NOMO-1 (cell line): ENCODE results near the gene GALNT14.

ENCODE experiments used
- DNase-seq, 2 experiments: peaks; one replicate each; lab custom pipeline; 2025; ENCODE audit not compliant: unreplicated experiment in 2 of 2; lab: John Stamatoyannopoulos, UW

Gene GALNT14

DNA sequence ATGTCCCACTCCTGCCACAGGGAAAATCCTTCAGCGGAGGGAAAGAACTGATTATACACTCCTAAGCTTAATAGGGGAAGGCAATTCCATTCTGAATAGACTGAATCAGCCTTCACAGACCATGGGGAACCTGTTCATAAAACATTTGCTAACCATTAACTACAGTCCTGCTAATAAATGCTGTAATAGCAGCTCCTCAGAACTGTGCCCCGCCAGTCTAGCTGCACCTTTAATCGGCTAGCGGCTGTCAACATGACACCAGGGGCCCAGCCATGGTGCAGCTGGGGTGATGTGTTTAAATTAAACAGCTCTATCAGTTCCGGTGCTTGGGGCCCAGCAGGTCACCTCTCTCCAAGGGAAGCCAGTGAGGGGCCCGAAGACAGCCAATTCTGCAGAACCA is 77.8 kb downstream of the GALNT14 start:
- no peak for DNase-seq

DNA sequence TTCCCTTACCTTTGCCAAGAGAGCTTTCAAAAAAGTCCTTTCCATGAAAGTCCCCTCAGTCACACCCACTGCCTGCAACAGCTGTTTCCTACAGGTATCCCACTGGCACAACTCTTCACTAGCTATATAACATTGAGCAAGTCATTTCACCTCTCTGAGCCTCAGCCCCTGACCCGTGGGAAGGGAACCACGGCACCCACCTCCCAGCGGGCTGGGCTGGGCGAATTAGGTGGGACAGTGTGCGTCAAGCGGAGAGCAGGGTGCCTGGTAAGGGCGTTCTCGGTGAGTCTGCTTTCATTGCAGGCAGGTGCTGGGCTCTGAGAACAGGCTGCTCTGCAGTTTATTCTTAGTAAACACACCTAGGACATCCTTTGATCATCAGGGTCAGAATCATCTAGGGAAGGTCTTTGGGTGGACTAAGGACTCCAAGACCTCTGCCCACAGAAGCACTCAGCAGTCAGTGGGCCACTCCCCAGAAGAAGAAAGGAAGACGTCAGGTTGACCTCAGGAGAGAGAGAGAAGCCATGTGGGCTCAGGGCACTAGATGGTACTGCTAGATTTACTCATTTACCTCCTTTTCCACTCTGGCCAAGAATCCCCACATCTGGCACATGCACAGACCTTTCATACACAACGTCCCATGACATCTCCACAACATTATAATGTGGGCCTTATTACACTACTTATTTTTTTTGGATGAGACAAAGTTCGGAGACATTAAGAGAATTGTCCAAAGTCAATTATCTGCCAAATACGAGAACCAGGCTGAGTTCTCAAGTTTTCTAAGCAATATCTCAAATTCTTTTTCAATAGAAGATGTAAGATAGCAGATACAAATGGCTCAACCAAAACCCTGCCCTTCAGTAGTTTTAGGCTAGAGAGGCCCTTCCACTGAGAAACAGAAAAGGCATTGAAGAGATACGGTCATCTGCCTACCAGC is 79.9 kb downstream of the GALNT14 start:
- no peak for DNase-seq

DNA sequence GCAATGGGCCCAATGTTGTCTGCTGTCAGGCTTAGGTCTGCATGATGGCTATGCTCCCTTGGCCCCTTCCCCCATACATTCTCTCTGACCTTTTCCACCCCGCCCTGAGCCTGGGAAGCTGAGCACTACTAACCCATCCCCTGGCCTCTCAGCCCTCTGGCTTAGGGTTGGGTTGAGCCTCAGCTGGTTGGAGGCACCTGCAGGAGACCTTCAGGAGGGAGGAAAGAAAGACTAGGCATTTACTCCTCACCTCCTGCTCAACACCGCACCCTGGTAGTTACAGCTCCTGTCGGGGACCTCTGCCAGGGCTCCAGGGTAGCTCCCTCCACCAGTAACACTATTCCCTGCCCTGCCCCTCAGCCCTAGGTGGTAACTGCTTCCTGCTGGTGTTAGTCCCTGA is 80.5 kb downstream of the GALNT14 start:
- DNase-seq: no peak

DNA sequence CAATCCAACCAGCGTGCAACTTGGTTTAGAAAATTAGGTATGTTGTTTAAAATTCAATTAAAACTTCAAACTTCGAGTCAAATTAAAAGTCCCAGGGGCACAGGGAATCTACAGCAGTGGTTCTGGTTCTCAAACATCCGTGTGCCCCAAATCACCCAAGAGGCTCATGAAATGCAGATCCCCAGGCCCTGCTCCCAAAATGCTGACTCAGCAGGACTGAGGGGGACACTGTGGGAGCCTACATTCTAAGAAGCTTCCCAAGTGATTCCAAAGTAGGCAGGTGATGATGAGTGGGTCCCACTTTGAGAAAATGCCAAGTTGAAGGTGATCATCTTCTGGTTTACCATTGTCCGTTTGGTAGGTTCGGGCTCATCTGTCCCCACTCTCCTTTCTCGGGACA is 82.3 kb downstream of the GALNT14 start:
- no peak for DNase-seq

DNA sequence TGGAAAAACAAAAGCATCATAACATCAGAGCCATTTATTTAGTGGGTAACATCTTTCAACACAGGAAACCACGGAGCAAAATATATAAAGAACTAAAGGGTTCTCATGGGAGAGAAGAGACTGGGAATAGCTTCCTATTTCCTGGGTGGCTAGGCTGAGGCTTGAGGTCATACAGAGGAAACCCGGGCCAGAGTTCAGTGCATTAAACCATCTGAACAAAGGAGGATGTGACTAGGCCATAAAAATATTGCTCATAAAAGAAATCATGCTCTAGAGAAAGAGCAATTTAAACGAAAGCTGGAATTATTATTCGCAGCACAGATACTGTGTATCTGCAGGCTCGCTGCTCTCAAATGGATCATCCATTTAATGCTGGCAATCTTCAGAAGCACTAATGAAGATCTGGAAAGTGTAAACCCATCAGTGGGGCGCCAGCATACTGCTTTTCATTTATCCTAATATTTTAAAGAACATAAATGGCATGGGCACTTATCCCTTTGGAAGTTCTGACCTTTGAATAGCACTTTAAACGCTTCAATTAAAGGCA is 83.3 kb downstream of the GALNT14 start:
- DNase-seq: no peak

DNA sequence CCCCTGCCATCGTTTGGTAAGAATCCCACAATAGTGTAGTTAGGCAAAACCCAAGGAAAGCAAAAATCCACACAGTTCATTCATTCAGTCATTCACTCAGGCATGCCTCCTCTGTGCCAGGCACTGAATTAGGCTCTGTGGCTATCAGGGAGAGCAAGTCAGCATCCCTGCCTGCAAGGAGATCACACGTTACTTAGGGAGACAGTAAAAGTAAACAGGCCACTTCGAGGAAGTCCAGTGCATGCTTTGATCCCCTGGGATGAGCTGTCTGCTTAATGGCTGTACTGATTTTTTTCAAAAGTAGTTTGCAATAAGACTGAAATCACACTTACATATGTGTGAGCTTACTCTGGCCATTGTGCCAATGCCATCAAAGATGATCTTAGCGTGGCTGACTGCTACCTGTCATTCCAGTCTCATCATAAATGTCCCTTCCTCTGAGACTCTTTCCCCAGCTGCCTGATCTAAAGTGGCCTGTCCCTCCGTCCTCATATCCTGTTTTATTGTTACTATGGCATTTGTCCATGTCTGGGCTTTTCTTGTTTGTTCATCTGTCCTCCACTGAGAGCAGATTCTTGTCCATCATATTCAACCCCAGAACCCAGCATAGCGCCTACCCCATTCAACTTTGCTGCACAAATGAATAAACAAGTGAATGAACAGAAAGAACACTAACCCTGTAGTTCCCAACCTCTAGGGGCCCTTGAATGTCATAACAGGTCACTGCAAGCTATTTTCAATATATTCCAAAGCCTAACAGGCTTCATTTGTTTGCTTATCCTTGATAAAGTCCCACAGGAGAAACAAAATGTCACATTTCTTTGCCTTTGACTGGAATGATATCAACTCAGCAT is 84.1 kb downstream of the GALNT14 start:
- no peak for DNase-seq

DNA sequence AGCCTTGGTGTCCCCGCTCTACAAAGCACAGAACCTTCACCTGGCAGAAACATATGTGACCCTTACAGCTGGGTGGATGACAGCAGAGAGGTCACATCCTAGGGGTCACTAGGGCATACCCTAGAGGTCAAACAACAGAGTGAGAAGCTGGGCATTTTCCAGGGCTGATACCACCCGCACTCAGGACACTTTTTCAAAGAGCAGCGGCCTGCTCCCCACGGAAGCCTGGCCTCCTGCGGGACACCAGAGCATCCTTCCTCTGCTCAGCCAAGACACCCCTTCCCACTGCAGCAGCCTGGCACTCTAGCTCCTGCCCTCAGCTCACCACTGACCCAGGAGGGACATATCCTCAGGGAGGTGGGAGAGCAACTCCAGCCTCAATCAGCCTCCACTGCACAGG is 86.0 kb downstream of the GALNT14 start:
- no peak for DNase-seq

DNA sequence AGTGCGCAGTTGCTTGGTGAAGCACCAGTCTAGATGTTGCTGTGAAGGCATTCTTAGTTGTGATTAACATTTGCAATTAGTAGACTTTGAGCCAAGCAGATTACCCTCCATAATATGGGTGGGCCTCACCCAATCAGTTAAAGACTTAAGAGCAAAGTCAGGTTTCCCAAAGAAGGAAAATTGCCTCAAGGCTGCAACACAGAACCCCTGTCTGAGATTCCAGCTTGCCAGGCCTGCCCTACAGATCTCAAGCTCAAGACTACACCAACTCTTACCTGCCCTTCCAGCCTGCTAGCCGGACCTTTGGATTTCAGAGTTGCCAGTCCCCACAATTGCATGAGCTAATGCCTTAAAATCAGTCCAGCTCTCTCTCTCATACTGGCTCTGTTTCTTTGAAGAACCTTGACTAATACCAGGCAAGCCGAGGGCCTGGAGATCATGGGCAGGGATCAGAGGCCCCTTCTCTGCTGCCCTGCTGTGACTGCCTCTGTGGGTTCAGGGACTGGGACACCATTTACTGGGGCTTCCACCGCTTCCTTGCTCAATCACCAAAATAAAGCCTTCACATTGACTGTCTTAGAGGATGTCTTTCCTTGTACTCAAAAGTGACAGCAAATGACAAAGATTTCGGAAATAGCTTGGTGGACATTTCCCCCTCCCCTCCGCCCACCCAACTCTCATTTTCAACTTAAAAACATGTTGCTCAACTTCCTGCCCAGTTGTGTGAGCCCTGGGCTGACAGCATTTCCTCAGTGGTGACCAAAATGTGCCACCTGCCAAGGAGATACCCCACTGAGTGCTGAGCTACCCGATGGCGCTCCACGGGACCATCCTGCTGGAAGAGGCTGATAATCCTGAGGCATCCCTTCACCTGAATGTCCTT is 86.7 kb downstream of the GALNT14 start:
- peak in 1 of 2 experiments; percentile 6 for DNase-seq

DNA sequence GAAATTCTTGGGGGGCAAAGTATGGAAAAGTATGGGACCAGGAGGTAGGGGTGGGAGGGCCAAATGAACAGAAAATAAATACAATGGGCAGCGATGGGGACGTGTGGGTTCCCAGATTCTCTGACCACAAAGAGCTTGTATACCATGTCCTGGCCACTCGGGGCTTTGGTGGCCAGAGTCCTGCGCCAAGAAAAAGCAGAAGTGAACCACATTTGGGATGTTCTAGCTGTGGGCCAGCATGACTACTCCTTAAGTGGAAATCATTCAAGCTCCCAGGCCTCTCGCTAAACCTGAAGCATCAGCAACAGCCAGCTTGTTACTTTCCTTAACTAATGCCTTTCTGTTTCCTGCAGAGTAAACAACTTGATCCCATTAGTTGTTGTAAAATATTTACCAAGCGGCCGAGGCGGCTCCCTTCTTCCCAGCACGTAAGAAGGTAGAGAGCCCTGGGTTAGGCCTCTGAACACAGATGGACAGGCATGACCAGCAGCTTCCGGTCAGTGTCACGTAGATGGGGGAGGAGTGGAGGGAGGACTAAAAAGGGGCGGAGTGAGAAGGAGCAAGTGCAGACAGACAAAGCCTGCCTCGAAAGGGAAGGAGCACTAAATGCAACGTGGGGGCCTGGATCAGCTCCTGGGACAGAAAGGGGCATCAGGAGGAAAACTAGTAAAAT is 88.2 kb downstream of the GALNT14 start:
- peak in 1 of 2 experiments; percentile 1 for DNase-seq

DNA sequence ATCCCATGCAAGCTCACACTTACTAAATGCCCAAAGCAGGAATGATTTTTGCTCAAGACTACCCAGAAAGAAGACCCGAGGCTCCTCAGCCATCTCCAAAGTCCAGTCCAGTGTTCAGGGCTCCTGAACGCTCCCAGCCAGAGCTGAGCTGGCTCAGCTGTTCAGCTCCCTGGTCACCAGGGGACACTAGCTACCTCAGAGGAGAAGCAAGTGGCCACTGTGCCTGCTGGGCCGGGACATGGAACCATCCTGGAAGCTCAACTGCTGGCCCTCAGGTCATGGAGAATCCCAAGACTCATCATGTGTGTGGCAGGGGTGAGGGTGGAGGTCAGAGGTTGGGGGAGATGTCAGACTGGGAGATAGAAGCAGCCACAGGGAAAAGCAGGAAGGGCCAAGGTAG is 89.0 kb downstream of the GALNT14 start:
- no peak for DNase-seq

DNA sequence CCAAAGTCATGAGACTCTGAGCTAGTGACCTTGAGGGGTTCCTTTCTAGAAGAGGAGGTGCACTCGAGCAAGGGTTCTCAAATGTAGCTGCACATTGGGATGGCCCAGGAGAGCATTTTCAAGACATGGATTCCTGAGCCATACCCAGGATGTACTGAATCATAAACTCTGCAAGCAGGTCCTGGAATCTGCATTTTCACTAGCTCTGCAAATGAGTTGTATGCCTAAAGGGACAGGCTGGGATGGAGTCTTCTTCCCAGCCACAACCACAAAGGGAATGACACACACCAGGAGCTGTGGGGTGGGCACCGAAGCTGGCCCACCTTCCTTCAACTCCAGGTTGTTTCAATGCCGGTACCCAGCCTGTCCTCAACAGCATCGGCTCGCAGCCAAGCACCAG is 90.6 kb downstream of the GALNT14 start:
- DNase-seq: no peak

DNA sequence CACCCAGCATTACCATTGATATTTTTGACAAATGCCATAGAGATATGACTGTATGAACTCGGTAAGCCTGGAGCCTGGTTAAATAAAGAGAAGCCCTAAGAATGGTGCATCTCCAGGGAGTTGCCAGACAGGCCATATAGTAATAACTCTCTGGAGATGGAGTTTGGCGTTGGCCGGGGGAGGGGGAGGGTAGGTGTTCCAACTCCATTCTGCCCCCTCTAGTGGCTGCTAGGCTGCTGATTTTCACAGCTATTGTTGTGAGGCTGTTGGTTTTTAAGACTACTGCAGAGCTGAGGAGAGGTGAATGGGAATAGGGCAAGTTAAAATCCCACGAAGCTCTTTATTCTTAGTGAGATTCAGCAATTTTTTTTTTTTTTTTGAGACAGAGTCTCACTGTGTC is 99.9 kb downstream of the GALNT14 start:
- DNase-seq: no peak

DNA sequence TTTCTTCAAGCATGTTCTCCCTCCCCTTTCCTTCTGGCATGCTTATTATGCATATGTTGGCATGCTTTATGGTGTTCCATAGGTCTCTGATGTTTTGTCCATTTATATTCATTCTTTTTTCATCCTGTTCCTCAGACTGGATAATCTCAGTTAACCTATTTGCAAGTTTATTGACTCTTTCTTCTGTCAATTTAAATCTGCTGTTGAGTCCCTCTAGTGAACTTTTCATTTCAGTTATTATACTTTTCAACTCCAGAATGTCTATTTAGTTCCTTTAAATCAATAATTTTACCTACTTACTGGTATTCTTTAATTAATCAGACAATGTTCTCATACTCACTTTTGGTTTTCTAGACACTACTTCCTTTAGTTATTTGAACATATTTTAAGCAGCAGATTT is 101.2 kb downstream of the GALNT14 start:
- no peak for DNase-seq

DNA sequence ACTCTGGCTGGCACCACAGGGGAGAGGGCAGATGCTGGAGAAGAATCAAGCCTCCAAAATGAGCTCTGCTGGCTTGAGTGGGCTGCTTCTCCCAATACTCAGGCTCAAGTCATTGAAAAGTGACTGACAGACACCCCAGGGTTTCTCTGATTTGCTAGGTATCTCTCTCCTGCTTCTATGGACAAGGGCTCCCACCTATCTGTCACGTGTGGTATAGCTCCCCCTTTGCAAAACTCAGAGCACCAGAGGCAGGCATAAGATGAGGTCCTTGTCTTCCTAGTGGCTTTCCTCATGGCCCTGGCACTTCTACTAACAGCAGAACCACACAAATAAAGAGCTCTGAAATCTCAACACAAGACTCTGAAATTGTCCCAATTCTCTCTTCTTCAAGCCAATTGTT is 105.2 kb downstream of the GALNT14 start:
- no peak for DNase-seq

DNA sequence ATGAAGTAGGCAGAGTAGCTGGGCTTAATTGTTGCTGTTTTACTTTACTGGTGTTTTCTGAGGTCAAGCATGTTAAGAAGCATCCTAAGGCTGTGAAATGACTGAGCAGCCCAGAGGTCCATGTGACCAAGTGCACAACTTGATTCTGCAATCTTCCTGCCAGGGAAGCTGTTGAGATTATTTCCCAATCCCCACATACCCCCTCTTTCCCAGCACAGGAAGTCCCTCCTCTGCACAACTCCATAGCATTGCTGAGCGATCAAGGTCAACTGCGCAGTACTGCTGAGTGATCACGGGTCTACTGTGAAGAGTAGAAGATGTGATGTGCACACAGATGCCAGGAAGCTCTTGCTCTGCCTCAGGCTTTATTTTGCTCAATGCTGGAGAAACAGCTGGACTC is 105.8 kb downstream of the GALNT14 start:
- peak; percentile 2 to 29 for DNase-seq

DNA sequence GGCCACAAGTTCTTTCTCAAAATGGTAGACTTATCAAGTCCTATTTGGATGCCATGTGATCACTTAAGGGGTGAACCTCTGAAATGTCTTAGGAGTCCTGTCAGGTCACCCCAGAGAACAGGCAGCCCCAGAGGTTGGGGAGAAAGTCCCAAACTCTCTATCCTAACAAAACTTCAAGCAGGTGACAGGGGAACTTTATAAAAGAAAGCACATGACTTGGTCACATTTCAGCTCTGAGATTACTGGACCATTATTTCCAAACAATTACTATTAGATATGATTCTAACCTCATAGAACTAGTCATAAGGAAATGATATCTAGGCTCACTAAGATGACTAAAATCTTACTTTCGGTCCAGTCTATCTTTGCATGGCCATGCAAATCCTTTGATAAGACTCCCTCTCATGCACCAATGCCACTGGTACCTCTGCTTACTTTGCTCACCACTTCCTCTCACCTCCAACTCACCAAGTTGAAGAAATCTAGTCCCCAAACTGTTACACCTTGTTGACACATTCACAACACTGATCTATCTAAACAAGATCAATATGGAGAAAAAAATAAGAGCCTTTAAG is 107.0 kb downstream of the GALNT14 start:
- DNase-seq: no peak

DNA sequence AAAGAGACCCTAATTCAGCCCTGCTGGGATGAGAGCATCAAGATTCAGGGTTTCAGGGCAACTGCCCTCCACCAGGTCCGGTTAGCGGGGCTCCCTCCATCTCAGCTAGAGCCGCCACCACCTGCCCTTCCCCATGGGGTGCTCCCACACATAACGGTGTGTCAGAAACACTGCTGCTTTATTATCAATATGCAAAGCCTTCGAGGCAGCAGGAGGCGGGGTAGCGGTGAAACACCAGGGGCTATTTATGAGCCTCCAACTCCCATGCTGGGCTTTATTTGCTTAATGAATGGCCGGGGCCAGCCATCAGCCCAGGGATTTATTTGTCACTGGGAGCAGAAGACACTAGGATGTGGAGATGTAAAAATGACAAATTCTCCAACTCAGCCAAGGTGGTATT is 109.8 kb downstream of the GALNT14 start:
- no peak for DNase-seq

DNA sequence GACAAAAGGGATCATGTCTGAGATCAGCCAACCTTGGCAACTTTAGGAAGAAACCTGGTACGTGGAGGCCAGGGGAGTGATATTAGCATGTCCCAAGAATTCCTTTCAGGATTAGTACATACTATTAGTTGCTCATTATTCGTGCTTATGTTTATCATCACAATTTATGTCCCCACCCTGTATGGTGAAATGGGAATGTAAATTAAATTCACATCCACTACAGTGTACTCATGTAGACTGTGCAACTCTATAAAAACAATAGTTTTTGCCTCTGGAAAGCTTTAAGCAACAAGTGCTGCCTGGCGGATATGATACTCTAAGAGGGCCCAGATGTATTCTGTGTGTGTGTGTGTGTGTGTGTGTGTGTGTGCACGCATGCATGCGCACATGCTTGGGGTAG is 110.7 kb downstream of the GALNT14 start:
- DNase-seq: no peak

DNA sequence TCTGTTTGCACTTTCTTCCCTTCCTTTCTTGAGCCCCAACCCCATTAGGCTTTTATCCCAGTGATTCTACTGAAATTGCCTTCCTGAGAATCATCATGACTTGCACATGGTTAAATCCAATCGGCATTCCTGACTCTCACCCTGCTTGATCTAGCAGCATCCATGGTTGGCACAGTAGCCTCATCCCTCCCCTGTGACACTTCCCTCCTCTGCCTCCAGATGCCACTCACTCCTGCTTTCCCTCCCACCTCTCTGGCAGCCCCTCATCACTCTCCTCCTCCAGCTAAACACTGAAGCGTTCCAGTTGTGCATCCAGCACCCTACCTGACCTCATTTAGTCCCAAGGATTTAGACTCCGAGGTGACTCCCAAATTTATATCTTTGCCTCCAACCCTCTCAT is 114.7 kb downstream of the GALNT14 start:
- no peak for DNase-seq

DNA sequence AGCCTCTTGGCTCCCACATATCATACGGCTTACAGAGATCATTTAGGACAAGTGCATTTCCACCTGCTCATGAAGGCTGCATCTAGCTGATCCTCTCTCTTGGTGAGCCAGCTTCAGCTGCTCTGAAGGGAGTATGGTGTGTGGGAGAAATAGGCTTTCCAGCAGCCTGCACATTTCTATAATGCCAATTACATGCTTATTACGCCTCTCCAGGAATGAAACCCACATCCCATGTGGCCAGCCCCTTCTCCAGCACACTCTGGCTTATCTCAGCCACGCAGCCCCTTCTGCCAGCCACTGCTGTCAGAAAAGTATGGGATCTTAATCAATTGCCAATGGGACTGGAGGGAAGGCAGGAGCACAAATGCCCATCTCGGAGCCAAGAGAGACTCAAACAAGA is 117.5 kb downstream of the GALNT14 start:
- no peak for DNase-seq
